HepG2 (cell line): Measurements from ENCODE around the gene TSPAN7. TPM values are rescaled to one million over a fixed set of nuclear protein-coding genes. Genes with fewer than 3 reads are reported as not detected.

ENCODE experiments used
- ATAC-seq: fragments of 200-7000 bp; cut with Tn5 transposase; 3 replicates; pipeline ENCODE4 v1.9.1; 2020; ENCODE audit warnings: mild to moderate bottlenecking, moderate library complexity
- BruUV-seq: library from RNA; stranded (reverse); fragments of 400-500 nt; replicated peaks from 2 replicates; lab custom pipeline; 2021; lab: Mats Ljungman, UMichigan
- CTCF ChIA-PET: fragments of 300-600 bp; formaldehyde crosslinking; extraction: SDS; loops from one replicate; lab custom pipeline; 2021; ENCODE audit warnings: low total read pairs, inconsistent platforms, low intra/inter-chr PET ratio; lab: Yijun Ruan, JAX
- POLR2A ChIA-PET: fragments of 350-600 bp; sonication (Branson Sonifier 250); formaldehyde crosslinking; loops from one replicate; lab custom pipeline; 2020; ENCODE audit warnings: antibody characterized with exemption, inconsistent platforms; lab: Yijun Ruan, JAX
- DNase-seq: peaks from one replicate; pipeline ENCODE4 v3.0.0-alpha.2; 2015; ENCODE audit warnings: low spot score
- FAIRE-seq: peaks from 3 replicates; lab custom pipeline; 2011; peaks lifted over from hg19 to GRCh38; lab: Jason Lieb, UNC
- H2AFZ ChIP-seq: one replicate; pipeline ENCODE4 v1.6.1; 2011; ENCODE audit warnings: low read length, inconsistent platforms
- H3K27ac ChIP-seq: fragments of 300-600 bp; 3 replicates; pipeline ENCODE4 v1.8.0; 2011; ENCODE audit warnings: mixed run types, mild to moderate bottlenecking, mixed read lengths, low read length, inconsistent platforms; ENCODE audit not compliant: insufficient read depth; ENCODE audit errors: extremely low read length
- H3K27me3 ChIP-seq, 2 experiments: fragments of 200-600 bp in 1 of 2; 2 replicates in 1 of 2; 3 replicates in 1 of 2; pipeline versions ENCODE4 v1.6.0 to v1.8.0; 2011; ENCODE audit warnings: low read length in 2 of 2, mild to moderate bottlenecking in 2 of 2, moderate library complexity in 2 of 2, inconsistent platforms in 1 of 2; ENCODE audit not compliant: insufficient read depth in 2 of 2, control insufficient read depth in 1 of 2
- H3K36me3 ChIP-seq, 2 experiments: fragments of 200-600 bp in 1 of 2; replicated peaks in 1 of 2; 2 replicates in 1 of 2; 3 replicates in 1 of 2; pipeline versions ENCODE4 v1.5.1 to v1.8.0; 2011; ENCODE audit warnings: low read length in 2 of 2, inconsistent platforms in 1 of 2; ENCODE audit not compliant: insufficient read depth in 2 of 2, control insufficient read depth in 1 of 2
- H3K4me1 ChIP-seq: 2 replicates; pipeline ENCODE4 v1.5.1; 2012; ENCODE audit warnings: low read length, inconsistent platforms; ENCODE audit not compliant: insufficient read depth
- H3K4me2 ChIP-seq: 2 replicates; pipeline ENCODE4 v1.6.0; 2011; ENCODE audit warnings: low read depth, low read length, inconsistent platforms
- H3K4me3 ChIP-seq, 3 experiments: fragments of 200-600 bp in 1 of 3; sonication (generic), shearing (Covaris generic) in 1 of 3; replicated peaks in 1 of 3; 2 replicates each; pipeline ENCODE4 v1.5.1; 2011 to 2016; ENCODE audit warnings: low read length in 3 of 3, inconsistent platforms in 2 of 3, low read depth in 2 of 3, mild to moderate bottlenecking in 2 of 3, control low read depth in 1 of 3, mixed read lengths in 1 of 3; ENCODE audit not compliant: insufficient read depth in 1 of 3
- H3K79me2 ChIP-seq: one replicate; pipeline ENCODE4 v1.6.1; 2011; ENCODE audit warnings: low read length, inconsistent platforms; ENCODE audit not compliant: insufficient read depth
- H3K9ac ChIP-seq: 2 replicates; pipeline ENCODE4 v1.6.0; 2011; ENCODE audit warnings: mild to moderate bottlenecking, low read depth, low read length, inconsistent platforms; ENCODE audit not compliant: insufficient read depth
- H3K9me3 ChIP-seq: 2 replicates; pipeline ENCODE4 v1.5.1; 2012; ENCODE audit warnings: mild to moderate bottlenecking, low read length
- H4K20me1 ChIP-seq: 2 replicates; pipeline ENCODE4 v1.6.0; 2011; ENCODE audit warnings: inconsistent platforms, mild to moderate bottlenecking, low read length, moderate library complexity; ENCODE audit not compliant: insufficient read depth
- NCOA2 ChIP-seq: sonication (generic); formaldehyde crosslinking; IDR thresholded peaks from 2 replicates; pipeline ENCODE4 v1.8.0; 2022; ENCODE audit warnings: inconsistent platforms
- NFYB ChIP-seq: sonication (generic); formaldehyde crosslinking; IDR thresholded peaks from 2 replicates; pipeline ENCODE4 v1.4.0; 2020; ENCODE audit warnings: missing genetic modification reagents
- ZBTB1 ChIP-seq: sonication (generic); formaldehyde crosslinking; IDR thresholded peaks from 2 replicates; pipeline ENCODE4 v1.4.0; 2020; ENCODE audit warnings: missing genetic modification reagents, borderline replicate concordance
- ZFYVE20 ChIP-seq: sonication (generic); formaldehyde crosslinking; IDR thresholded peaks from 2 replicates; pipeline ENCODE4 v1.8.0; 2023; ENCODE audit warnings: low read depth, mild to moderate bottlenecking, moderate library complexity, missing genetic modification reagents, borderline replicate concordance
- ZSCAN30 ChIP-seq: sonication (generic); formaldehyde crosslinking; IDR thresholded peaks from 2 replicates; pipeline ENCODE4 v1.5.0; 2020; ENCODE audit warnings: mild to moderate bottlenecking, missing genetic modification reagents
- WGBS: methylation state at CpG from one replicate; pipeline ENCODE4 v1.1.6; 2017; ENCODE audit warnings: low lambda C conversion rate; 5-methylcytosine and 5-hydroxymethylcytosine counted together
- in situ Hi-C: cut with HindIII; loops from 2 replicates; pipeline ENCODE4 v1.10.0; 2017; ENCODE audit warnings: low pct_unique_long_range_greater_than_20kb; ENCODE audit not compliant: extremely low pct_ligation_motif_present
- intact Hi-C: fragments of 100-400 bp; cut with micrococcal nuclease; formaldehyde crosslinking; loops from one replicate; pipeline ENCODE4 v1.10.0; 2022; ENCODE audit not compliant: unreplicated experiment
- polyA plus RNA-seq, 8 experiments: library from polyadenylated mRNA; depleted of rRNA in 3 of 8; stranded (reverse) in 7 of 8; unstranded in 1 of 8; fragments of >200 nt; fragmentation: Illumina TruSeq in 4 of 8; extraction: Trizol in 4 of 8; gene quantifications; 2 replicates each; pipeline versions ENCODE4 v1.2.1 to v1.2.3, GENCODE V29; 2011 to 2016; ENCODE audit warnings: low read depth in 4 of 8, missing spikeins in 1 of 8, mixed read lengths in 1 of 8; ENCODE audit not compliant: insufficient read depth in 1 of 8
- total RNA-seq, 5 experiments: library from RNA; depleted of rRNA; stranded (reverse); fragments of >200 nt; fragmentation: Illumina TruSeq; extraction: Trizol; gene quantifications; 2 replicates each; pipeline ENCODE4 v1.2.3, GENCODE V29; 2016; ENCODE audit warnings: low read depth in 1 of 5
- TF ChIP-seq, protein P1 (sequence below): sonication (generic); formaldehyde crosslinking; IDR thresholded peaks from 2 replicates; pipeline ENCODE4 v1.4.0; 2020; ENCODE audit warnings: missing genetic modification reagents, borderline replicate concordance

The TSPAN7 gene
- total and polyA plus RNA-seq, 2 of the 13 experiments (the other 11 are each of a cell fraction or from before 2014, with no cell fraction given), result 21.4 to 47.1 TPM

DNA sequence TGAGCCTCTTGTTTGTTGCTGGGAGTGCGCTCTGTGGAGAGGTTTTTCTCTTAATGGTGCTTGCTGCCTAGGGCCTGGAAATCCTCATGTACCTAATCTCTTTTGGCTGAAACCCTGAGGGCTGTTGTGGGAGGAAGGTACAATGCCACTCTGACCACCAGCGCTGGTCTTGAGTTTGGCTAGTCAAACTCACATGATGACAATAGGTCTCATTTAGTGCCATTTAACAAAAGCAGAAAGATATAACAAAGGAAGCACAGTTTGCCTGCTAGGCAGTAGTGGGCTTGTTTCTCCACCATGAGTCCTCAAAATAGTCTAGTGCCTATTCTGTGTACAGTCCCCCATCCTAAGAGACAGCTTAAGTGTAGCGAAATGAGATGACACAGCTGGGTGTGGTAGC lies 111.3 kb downstream of the TSPAN7 start (continued):
- TF ChIP-seq NFYB (CRISPR knock-in tag) (no peak), NCOA2 (CRISPR knock-in tag) (no peak), ZSCAN30 (CRISPR knock-in tag) (no peak), ZFYVE20 (CRISPR knock-in tag) (no peak)
- TF ChIP-seq, protein P1, sequence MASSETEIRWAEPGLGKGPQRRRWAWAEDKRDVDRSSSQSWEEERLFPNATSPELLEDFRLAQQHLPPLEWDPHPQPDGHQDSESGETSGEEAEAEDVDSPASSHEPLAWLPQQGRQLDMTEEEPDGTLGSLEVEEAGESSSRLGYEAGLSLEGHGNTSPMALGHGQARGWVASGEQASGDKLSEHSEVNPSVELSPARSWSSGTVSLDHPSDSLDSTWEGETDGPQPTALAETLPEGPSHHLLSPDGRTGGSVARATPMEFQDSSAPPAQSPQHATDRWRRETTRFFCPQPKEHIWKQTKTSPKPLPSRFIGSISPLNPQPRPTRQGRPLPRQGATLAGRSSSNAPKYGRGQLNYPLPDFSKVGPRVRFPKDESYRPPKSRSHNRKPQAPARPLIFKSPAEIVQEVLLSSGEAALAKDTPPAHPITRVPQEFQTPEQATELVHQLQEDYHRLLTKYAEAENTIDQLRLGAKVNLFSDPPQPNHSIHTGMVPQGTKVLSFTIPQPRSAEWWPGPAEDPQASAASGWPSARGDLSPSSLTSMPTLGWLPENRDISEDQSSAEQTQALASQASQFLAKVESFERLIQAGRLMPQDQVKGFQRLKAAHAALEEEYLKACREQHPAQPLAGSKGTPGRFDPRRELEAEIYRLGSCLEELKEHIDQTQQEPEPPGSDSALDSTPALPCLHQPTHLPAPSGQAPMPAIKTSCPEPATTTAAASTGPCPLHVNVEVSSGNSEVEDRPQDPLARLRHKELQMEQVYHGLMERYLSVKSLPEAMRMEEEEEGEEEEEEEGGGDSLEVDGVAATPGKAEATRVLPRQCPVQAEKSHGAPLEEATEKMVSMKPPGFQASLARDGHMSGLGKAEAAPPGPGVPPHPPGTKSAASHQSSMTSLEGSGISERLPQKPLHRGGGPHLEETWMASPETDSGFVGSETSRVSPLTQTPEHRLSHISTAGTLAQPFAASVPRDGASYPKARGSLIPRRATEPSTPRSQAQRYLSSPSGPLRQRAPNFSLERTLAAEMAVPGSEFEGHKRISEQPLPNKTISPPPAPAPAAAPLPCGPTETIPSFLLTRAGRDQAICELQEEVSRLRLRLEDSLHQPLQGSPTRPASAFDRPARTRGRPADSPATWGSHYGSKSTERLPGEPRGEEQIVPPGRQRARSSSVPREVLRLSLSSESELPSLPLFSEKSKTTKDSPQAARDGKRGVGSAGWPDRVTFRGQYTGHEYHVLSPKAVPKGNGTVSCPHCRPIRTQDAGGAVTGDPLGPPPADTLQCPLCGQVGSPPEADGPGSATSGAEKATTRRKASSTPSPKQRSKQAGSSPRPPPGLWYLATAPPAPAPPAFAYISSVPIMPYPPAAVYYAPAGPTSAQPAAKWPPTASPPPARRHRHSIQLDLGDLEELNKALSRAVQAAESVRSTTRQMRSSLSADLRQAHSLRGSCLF, result no peak

DNA sequence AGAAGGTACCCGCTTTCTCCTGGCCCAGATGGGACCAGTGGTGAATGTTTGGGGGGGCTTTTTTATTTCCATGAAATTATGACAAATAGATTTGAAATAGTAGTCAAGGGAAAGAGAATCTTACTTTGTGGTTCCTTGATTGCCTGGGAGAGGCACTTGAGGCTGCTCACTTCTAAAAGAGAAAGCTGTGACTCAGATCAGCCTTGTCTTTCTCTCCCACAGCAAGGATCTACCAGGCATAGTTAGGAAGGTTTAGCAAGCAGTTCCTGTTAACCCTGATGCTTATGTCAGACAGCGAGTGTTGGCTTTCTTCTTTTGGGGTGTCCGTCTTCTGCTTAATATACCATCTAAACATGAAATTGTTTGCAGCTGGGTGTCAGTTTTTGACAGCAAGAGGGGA lies 114.5 kb downstream of the TSPAN7 start:
- intact Hi-C loops, result no loop called here
- H3K36me3 ChIP-seq, result no peaks in the 10 kb centered on the region
- ChIA-PET POLR2A (no interaction called here), CTCF (no interaction called here)
- no TSS peak for BruUV-seq
- no peak overlapping the region for H2AFZ ChIP-seq
- H3K27ac ChIP-seq, result no peak overlapping the region
- no peaks in the 10 kb centered on the region for H4K20me1 ChIP-seq
- no peak overlapping the region for H3K4me3 ChIP-seq
- H3K4me2 ChIP-seq, result no peak overlapping the region
- peaks cover 7% of the 10 kb centered on the region for H3K4me1 ChIP-seq
- ATAC-seq, result no peak
- H3K79me2 ChIP-seq, result no peaks in the 10 kb centered on the region
- no peak overlapping the region for H3K9ac ChIP-seq
- FAIRE-seq, result no peak
- no peaks in the 10 kb centered on the region for H3K27me3 ChIP-seq
- DNase-seq, result no peak
- whole genome bisulfite sequencing, result 95% methylated on average over 3 of the region's 3 CpGs
- in situ Hi-C loops, result no loop called here
- H3K9me3 ChIP-seq, result no peaks in the 10 kb centered on the region
- no peak for TF ChIP-seq ZBTB1 (CRISPR knock-in tag)
